ENCODE results near the gene MTARC2.
A peak's percentile ranks its signal among the peaks of the same experiment; 100 is the strongest.

MTARC2 gene

GRCh38 chr1:220804202-220804586 lies 56.1 kb downstream of the MTARC2 start:
- H3K27me3 ChIP-seq (ENCODE audit: insufficient read depth, insufficient read length): no peaks in the 10 kb centered on the region
- H3K4me3 ChIP-seq (ENCODE audit: insufficient read length, low read depth): no peak overlapping the region
- no peaks in the 10 kb centered on the region for H3K4me1 ChIP-seq (ENCODE audit: insufficient read depth, insufficient read length)
- TF ChIP-seq YY1 (IDR thresholded peaks at IDR 0.05; ENCODE audit: insufficient read depth, insufficient read length) (no peak), SUZ12 (IDR thresholded peaks at IDR 0.05; ENCODE audit: extremely low read depth, insufficient read depth, insufficient read length) (no peak), ZNF274 (IDR thresholded peaks at IDR 0.05; ENCODE audit: low read depth, low read length) (no peak)
- H3K9ac ChIP-seq (ENCODE audit: insufficient read length, low read depth): no peak overlapping the region
- DNase-seq (ENCODE audit: low read depth, low spot score): no peak
- peaks cover 31% of the 10 kb centered on the region for H3K36me3 ChIP-seq (ENCODE audit: insufficient read depth, insufficient read length, low read length)
- H3K9me3 ChIP-seq (ENCODE audit: insufficient read depth, low read length): no peaks in the 10 kb centered on the region

DNA sequence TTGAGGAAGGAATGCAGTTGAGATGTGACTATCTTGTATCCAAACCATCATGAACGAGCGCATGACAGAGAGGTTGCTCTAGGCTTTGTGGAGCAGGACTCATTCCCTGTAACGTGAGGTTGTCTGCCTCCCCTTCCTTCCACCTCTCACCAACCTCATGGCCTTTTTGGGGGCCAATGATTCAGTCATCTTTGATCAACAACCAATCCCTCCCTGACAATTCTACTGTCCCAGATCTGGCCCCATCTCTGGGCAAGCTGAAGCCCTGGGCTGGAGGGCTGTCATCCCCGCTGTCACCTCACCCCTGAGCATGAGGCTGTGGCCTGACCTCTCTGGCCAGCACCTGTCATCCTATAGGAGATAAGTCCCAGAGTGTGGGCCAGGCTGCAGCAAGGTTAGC lies 58.3 kb downstream of the MTARC2 start:
- H3K36me3 ChIP-seq (ENCODE audit: insufficient read depth, insufficient read length, low read length): peaks cover 20% of the 10 kb centered on the region
- no peak overlapping the region for H3K9ac ChIP-seq (ENCODE audit: insufficient read length, low read depth)
- H3K4me3 ChIP-seq (ENCODE audit: insufficient read length, low read depth): no peak overlapping the region
- no peaks in the 10 kb centered on the region for H3K9me3 ChIP-seq (ENCODE audit: insufficient read depth, low read length)
- no peak for DNase-seq (ENCODE audit: low read depth, low spot score)
- TF ChIP-seq ZNF274 (IDR thresholded peaks at IDR 0.05; ENCODE audit: low read depth, low read length) (no peak), YY1 (IDR thresholded peaks at IDR 0.05; ENCODE audit: insufficient read depth, insufficient read length) (no peak), SUZ12 (IDR thresholded peaks at IDR 0.05; ENCODE audit: extremely low read depth, insufficient read depth, insufficient read length) (no peak)
- H3K4me1 ChIP-seq (ENCODE audit: insufficient read depth, insufficient read length): no peaks in the 10 kb centered on the region
- H3K27me3 ChIP-seq (ENCODE audit: insufficient read depth, insufficient read length): no peaks in the 10 kb centered on the region

- no peaks in the 10 kb centered on the region for H3K4me1 ChIP-seq (ENCODE audit: insufficient read depth, insufficient read length)
- no peak for DNase-seq (ENCODE audit: low read depth, low spot score)
- no peaks in the 10 kb centered on the region for H3K27me3 ChIP-seq (ENCODE audit: insufficient read depth, insufficient read length)
- TF ChIP-seq SUZ12 (IDR thresholded peaks at IDR 0.05; ENCODE audit: extremely low read depth, insufficient read depth, insufficient read length): no peak
- TF ChIP-seq ZNF274 (IDR thresholded peaks at IDR 0.05; ENCODE audit: low read depth, low read length): no peak
- no peak for TF ChIP-seq YY1 (IDR thresholded peaks at IDR 0.05; ENCODE audit: insufficient read depth, insufficient read length)
- no peak overlapping the region for H3K9ac ChIP-seq (ENCODE audit: insufficient read length, low read depth)
- H3K36me3 ChIP-seq (ENCODE audit: insufficient read depth, insufficient read length, low read length): peaks cover 20% of the 10 kb centered on the region
- no peak overlapping the region for H3K4me3 ChIP-seq (ENCODE audit: insufficient read length, low read depth)
- H3K9me3 ChIP-seq (ENCODE audit: insufficient read depth, low read length): no peaks in the 10 kb centered on the region
Measured at GRCh38 chr1:220807726-220808125, 59.6 kb downstream of the MTARC2 start.

DNA sequence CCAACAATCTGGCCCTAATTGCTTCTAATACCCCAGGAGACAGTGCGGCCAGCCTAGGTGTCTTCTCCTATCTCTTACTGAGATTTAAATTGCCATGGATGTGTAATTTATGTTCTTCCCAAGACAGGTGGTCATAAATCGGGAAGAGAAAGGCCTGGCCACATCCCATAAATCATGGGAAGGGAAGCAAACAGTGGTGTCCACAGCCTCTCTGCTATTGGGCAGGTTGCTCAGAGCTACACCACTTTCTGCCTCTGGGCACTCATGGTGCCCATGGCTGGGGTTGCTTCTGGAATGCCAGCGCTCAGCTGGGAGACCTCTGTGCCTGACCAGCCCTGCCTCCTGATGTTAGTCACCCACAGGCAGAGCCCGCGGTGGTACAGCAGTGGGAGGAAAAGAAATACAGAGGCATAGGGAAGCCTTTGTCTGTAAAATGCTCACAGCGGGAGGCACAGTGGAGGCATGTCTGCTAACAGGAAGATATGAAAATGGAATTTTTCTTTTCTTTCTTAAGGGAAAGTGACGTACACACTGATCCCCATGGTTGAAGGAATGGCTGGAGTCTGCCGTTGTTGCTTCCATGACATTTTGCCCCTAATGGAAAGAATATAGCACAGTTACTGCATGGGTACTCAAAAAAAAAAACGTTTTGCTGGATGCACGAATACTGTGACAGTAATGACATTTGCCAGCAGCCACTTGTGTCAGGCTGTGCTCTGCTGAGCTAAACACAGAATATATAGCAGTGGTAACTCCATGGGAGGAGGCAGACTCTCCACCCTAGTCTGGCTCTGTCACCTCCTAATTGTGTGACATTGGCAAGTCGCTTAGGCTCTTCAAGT lies 60.4 kb downstream of the MTARC2 start:
- TF ChIP-seq YY1 (IDR thresholded peaks at IDR 0.05; ENCODE audit: insufficient read depth, insufficient read length) (no peak), ZNF274 (IDR thresholded peaks at IDR 0.05; ENCODE audit: low read depth, low read length) (no peak), SUZ12 (IDR thresholded peaks at IDR 0.05; ENCODE audit: extremely low read depth, insufficient read depth, insufficient read length) (no peak)
- peaks cover 25% of the 10 kb centered on the region for H3K36me3 ChIP-seq (ENCODE audit: insufficient read depth, insufficient read length, low read length)
- no peak overlapping the region for H3K9ac ChIP-seq (ENCODE audit: insufficient read length, low read depth)
- H3K9me3 ChIP-seq (ENCODE audit: insufficient read depth, low read length): no peaks in the 10 kb centered on the region
- no peaks in the 10 kb centered on the region for H3K27me3 ChIP-seq (ENCODE audit: insufficient read depth, insufficient read length)
- no peaks in the 10 kb centered on the region for H3K4me1 ChIP-seq (ENCODE audit: insufficient read depth, insufficient read length)
- H3K4me3 ChIP-seq (ENCODE audit: insufficient read length, low read depth): no peak overlapping the region
- DNase-seq (ENCODE audit: low read depth, low spot score): no peak

- H3K36me3 ChIP-seq (ENCODE audit: insufficient read depth, insufficient read length, low read length): peaks cover 25% of the 10 kb centered on the region
- no peak for DNase-seq (ENCODE audit: low read depth, low spot score)
- H3K9me3 ChIP-seq (ENCODE audit: insufficient read depth, low read length): no peaks in the 10 kb centered on the region
- H3K27me3 ChIP-seq (ENCODE audit: insufficient read depth, insufficient read length): no peaks in the 10 kb centered on the region
- TF ChIP-seq SUZ12 (IDR thresholded peaks at IDR 0.05; ENCODE audit: extremely low read depth, insufficient read depth, insufficient read length): no peak
- TF ChIP-seq ZNF274 (IDR thresholded peaks at IDR 0.05; ENCODE audit: low read depth, low read length): no peak
- no peak for TF ChIP-seq YY1 (IDR thresholded peaks at IDR 0.05; ENCODE audit: insufficient read depth, insufficient read length)
- no peaks in the 10 kb centered on the region for H3K4me1 ChIP-seq (ENCODE audit: insufficient read depth, insufficient read length)
- no peak overlapping the region for H3K9ac ChIP-seq (ENCODE audit: insufficient read length, low read depth)
- H3K4me3 ChIP-seq (ENCODE audit: insufficient read length, low read depth): no peak overlapping the region
Measured at GRCh38 chr1:220809187-220809550, 61.0 kb downstream of the MTARC2 start.

DNA sequence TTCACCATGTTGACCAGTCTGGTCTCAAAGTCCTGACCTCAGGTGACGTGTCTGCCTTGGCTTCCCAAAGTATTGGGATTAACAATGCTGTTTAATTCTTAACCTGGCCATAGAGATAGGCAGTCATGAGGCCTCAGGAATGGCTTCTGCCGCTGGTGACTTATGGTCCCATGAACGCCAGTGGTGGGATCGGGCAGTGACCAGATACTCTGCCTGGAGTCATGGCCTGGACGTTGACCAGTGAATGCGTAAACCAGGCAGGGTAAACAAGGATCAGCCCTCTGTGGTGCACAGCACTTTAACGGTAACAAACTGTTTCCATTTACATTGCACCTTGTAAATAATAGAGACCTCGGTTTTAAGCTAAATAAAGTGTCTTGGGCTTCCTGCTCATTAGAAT lies 61.6 kb downstream of the MTARC2 start:
- Histone ChIP-seq H3K9ac (ENCODE audit: insufficient read length, low read depth) (no peak overlapping the region), H3K36me3 (ENCODE audit: insufficient read depth, insufficient read length, low read length) (peaks cover 24% of the 10 kb centered on the region), H3K4me3 (ENCODE audit: insufficient read length, low read depth) (no peak overlapping the region), H3K4me1 (ENCODE audit: insufficient read depth, insufficient read length) (no peaks in the 10 kb centered on the region), H3K27me3 (ENCODE audit: insufficient read depth, insufficient read length) (no peaks in the 10 kb centered on the region), H3K9me3 (ENCODE audit: insufficient read depth, low read length) (no peaks in the 10 kb centered on the region)
- TF ChIP-seq SUZ12 (IDR thresholded peaks at IDR 0.05; ENCODE audit: extremely low read depth, insufficient read depth, insufficient read length) (no peak), ZNF274 (IDR thresholded peaks at IDR 0.05; ENCODE audit: low read depth, low read length) (no peak), YY1 (IDR thresholded peaks at IDR 0.05; ENCODE audit: insufficient read depth, insufficient read length) (no peak)
- no peak for DNase-seq (ENCODE audit: low read depth, low spot score)

- no peaks in the 10 kb centered on the region for H3K9me3 ChIP-seq (ENCODE audit: insufficient read depth, low read length)
- no peaks in the 10 kb centered on the region for H3K4me1 ChIP-seq (ENCODE audit: insufficient read depth, insufficient read length)
- H3K27me3 ChIP-seq (ENCODE audit: insufficient read depth, insufficient read length): no peaks in the 10 kb centered on the region
- H3K4me3 ChIP-seq (ENCODE audit: insufficient read length, low read depth): no peak overlapping the region
- no peak overlapping the region for H3K9ac ChIP-seq (ENCODE audit: insufficient read length, low read depth)
- peaks cover 22% of the 10 kb centered on the region for H3K36me3 ChIP-seq (ENCODE audit: insufficient read depth, insufficient read length, low read length)
- DNase-seq (ENCODE audit: low read depth, low spot score): peak; percentile 86
- TF ChIP-seq ZNF274 (IDR thresholded peaks at IDR 0.05; ENCODE audit: low read depth, low read length) (no peak), SUZ12 (IDR thresholded peaks at IDR 0.05; ENCODE audit: extremely low read depth, insufficient read depth, insufficient read length) (no peak), YY1 (IDR thresholded peaks at IDR 0.05; ENCODE audit: insufficient read depth, insufficient read length) (no peak)
Measured at GRCh38 chr1:220810179-220810653, 62.1 kb downstream of the MTARC2 start.

Data from NT2/D1 (cell line).